ENCODE results near the gene CSN3. TPM values are rescaled to one million over a fixed set of nuclear protein-coding genes. Genes with fewer than 3 reads are reported as not detected.

CSN3 gene
- total and polyA plus RNA-seq, 2 experiments from 2014 or later = not detected

DNA sequence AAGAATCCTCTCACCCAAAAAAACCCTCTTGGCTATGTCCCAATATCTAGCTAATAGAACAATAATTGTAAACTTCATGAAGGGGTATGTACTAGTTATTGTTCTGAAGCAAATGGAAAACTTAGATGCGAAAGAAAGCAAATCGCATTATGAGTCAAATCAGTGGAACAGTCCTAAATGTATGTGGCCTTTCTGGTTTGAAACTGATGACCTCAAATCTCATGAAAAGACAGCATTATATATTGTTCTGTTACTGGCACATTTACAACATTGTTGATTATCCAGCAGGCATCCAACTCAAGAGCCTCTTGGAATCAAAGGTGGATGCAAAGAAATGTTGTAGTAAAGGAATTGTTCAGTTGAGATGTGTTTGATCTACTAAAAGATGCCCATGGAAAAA is 34.7 kb downstream of the CSN3 start:
- in situ Hi-C loops (cut with MboI) = no loop called here
- TF ChIP-seq EZH2phosphoT487 (IDR thresholded peaks at IDR 0.05; ENCODE audit: insufficient read depth, low read depth) (no peak), EZH2 (IDR thresholded peaks at IDR 0.05; ENCODE audit: insufficient read depth, poor library complexity, severe bottlenecking) (no peak)
- Histone ChIP-seq H3K79me2 (ENCODE audit: insufficient read depth) (no peaks in the 10 kb centered on the region), H2AFZ (no peak overlapping the region), H3K36me3 (ENCODE audit: low read depth) (no peaks in the 10 kb centered on the region), H3K9me3 (ENCODE audit: low read depth) (no peaks in the 10 kb centered on the region), H3K9me2 (ENCODE audit: insufficient read depth) (0 out of 2 replicates have a peak, but pooled peaks cover 3% of the 10 kb centered on the region), H3K4me3 (no peak overlapping the region), H3K27ac (no peak overlapping the region), H3F3A (ENCODE audit: insufficient read depth) (no peaks in the 10 kb centered on the region), H3K27me3 (replicated peaks; ENCODE audit: insufficient read depth) (no peaks in the 10 kb centered on the region), H3K4me2 (ENCODE audit: unreplicated experiment) (no peak overlapping the region), H3K4me1 (ENCODE audit: insufficient read depth) (no peaks in the 10 kb centered on the region), H4K20me1 (ENCODE audit: insufficient read depth) (no peaks in the 10 kb centered on the region), H3K9ac (no peak overlapping the region)
- no peak for DNase-seq
- WGBS, 2 experiments (ENCODE audit: low coverage in 1 of 2, low lambda C conversion rate in 2 of 2, missing lambda C conversion rate in 2 of 2) = 30 to 33% methylated on average over 2 of the region's 2 CpGs

DNA sequence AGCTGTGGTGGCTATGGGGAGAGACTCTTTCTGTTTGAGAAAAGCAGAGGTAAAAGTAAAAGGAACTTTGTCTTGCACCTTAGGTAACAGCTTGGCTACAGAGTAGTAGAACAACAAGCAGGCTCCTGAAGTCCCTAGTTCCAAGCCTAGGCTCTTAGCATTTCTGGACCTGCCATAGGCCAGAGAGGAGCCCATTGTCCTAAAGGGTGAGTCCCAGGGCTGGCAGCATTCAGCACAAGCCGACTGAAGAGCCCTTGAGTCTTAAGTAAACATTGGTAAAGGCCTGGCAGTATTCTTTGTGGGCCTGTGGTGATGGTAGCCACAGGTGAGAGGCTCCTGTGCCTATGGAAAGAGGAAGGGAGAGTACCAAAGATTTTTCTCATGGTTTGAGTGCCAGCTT is 38.2 kb downstream of the CSN3 start:
- H3K9me2 ChIP-seq (ENCODE audit: insufficient read depth) = 0 out of 2 replicates have a peak, but pooled peaks cover 3% of the 10 kb centered on the region
- H3K36me3 ChIP-seq (ENCODE audit: low read depth) = no peaks in the 10 kb centered on the region
- H3K4me2 ChIP-seq (ENCODE audit: unreplicated experiment) = no peak overlapping the region
- no peaks in the 10 kb centered on the region for H3K27me3 ChIP-seq (replicated peaks; ENCODE audit: insufficient read depth)
- no peaks in the 10 kb centered on the region for H3K4me1 ChIP-seq (ENCODE audit: insufficient read depth)
- no peaks in the 10 kb centered on the region for H3F3A ChIP-seq (ENCODE audit: insufficient read depth)
- no peaks in the 10 kb centered on the region for H3K9me3 ChIP-seq (ENCODE audit: low read depth)
- WGBS, 2 experiments (ENCODE audit: low coverage in 1 of 2, low lambda C conversion rate in 2 of 2, missing lambda C conversion rate in 2 of 2) = 0% methylated on average over 1 of the region's 1 CpG
- no peak overlapping the region for H3K27ac ChIP-seq
- no peak for DNase-seq
- no peak overlapping the region for H3K4me3 ChIP-seq
- in situ Hi-C loops (cut with MboI) = no loop called here
- no peak overlapping the region for H3K9ac ChIP-seq
- H2AFZ ChIP-seq = no peak overlapping the region
- H4K20me1 ChIP-seq (ENCODE audit: insufficient read depth) = no peaks in the 10 kb centered on the region
- no peaks in the 10 kb centered on the region for H3K79me2 ChIP-seq (ENCODE audit: insufficient read depth)
- TF ChIP-seq EZH2 (IDR thresholded peaks at IDR 0.05; ENCODE audit: insufficient read depth, poor library complexity, severe bottlenecking) (no peak), EZH2phosphoT487 (IDR thresholded peaks at IDR 0.05; ENCODE audit: insufficient read depth, low read depth) (no peak)

DNA sequence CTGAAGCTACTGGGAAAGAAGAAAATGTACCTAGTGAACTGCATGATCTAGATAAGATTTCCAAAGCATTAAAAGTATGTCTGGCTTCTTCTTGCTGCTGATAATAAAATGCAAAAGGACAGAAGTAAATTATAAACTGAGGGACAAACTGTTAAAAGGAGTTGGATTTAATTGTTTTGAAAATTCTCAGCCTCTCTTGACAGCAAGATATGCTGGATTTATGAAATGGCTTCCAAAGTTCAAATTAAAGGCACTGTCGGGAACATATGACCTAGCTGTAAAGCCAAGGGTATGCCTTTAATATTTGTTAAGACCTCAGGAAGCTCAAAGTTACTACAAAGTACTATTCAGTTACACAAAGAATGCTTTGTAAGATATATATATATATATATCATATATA is 46.3 kb downstream of the CSN3 start:
- no peak for DNase-seq
- WGBS, 2 experiments (ENCODE audit: low coverage in 1 of 2, low lambda C conversion rate in 2 of 2, missing lambda C conversion rate in 2 of 2) = 0 to 10% methylated on average over 1 of the region's 1 CpG
- Histone ChIP-seq H3K27ac (no peak overlapping the region), H3K4me2 (ENCODE audit: unreplicated experiment) (no peak overlapping the region), H4K20me1 (ENCODE audit: insufficient read depth) (no peaks in the 10 kb centered on the region), H3K4me3 (no peak overlapping the region), H3K4me1 (ENCODE audit: insufficient read depth) (no peaks in the 10 kb centered on the region), H3K9me3 (ENCODE audit: low read depth) (no peaks in the 10 kb centered on the region), H2AFZ (no peak overlapping the region), H3K9ac (no peak overlapping the region), H3K36me3 (ENCODE audit: low read depth) (no peaks in the 10 kb centered on the region), H3K27me3 (replicated peaks; ENCODE audit: insufficient read depth) (no peaks in the 10 kb centered on the region), H3F3A (ENCODE audit: insufficient read depth) (no peaks in the 10 kb centered on the region), H3K9me2 (ENCODE audit: insufficient read depth) (no peaks in the 10 kb centered on the region), H3K79me2 (ENCODE audit: insufficient read depth) (no peaks in the 10 kb centered on the region)
- TF ChIP-seq EZH2phosphoT487 (IDR thresholded peaks at IDR 0.05; ENCODE audit: insufficient read depth, low read depth) (no peak), EZH2 (IDR thresholded peaks at IDR 0.05; ENCODE audit: insufficient read depth, poor library complexity, severe bottlenecking) (no peak)
- in situ Hi-C loops (cut with MboI) = no loop called here

- 1 to 3% methylated on average over 2 of the region's 2 CpGs for WGBS, 2 experiments (ENCODE audit: low coverage in 1 of 2, low lambda C conversion rate in 2 of 2, missing lambda C conversion rate in 2 of 2)
- Histone ChIP-seq H3K27ac (no peak overlapping the region), H3K9me2 (ENCODE audit: insufficient read depth) (no peaks in the 10 kb centered on the region), H3K79me2 (ENCODE audit: insufficient read depth) (no peaks in the 10 kb centered on the region), H2AFZ (no peak overlapping the region), H4K20me1 (ENCODE audit: insufficient read depth) (no peaks in the 10 kb centered on the region), H3K4me3 (no peak overlapping the region), H3K4me1 (ENCODE audit: insufficient read depth) (no peaks in the 10 kb centered on the region), H3K36me3 (ENCODE audit: low read depth) (no peaks in the 10 kb centered on the region), H3K27me3 (replicated peaks; ENCODE audit: insufficient read depth) (no peaks in the 10 kb centered on the region), H3K9ac (no peak overlapping the region), H3K4me2 (ENCODE audit: unreplicated experiment) (no peak overlapping the region), H3F3A (ENCODE audit: insufficient read depth) (no peaks in the 10 kb centered on the region), H3K9me3 (ENCODE audit: low read depth) (no peaks in the 10 kb centered on the region)
- no peak for DNase-seq
- in situ Hi-C loops (cut with MboI) = no loop called here
- TF ChIP-seq EZH2phosphoT487 (IDR thresholded peaks at IDR 0.05; ENCODE audit: insufficient read depth, low read depth) (no peak), EZH2 (IDR thresholded peaks at IDR 0.05; ENCODE audit: insufficient read depth, poor library complexity, severe bottlenecking) (no peak)
Observed at GRCh38 chr4:70291341-70291740, 48.9 kb downstream of the CSN3 start.

DNA sequence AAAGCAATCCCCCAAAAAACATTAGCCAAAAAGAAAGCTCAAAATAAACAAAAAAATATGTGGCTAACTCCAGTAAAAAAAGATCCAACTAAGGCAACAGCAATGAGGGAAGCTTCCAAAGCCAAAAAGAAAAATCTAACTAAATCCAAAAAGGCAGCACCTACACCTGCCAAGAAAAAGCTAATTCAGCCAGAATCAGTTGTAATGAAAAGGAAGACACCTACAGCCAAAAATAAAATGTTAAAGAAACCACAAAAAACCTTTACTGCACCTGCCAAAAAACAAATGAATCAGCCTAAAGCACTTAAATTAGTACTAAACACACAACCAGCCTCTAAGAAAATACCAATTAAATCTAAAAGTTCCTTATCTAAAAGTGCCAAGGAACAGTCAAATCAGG is 55.2 kb downstream of the CSN3 start:
- no peaks in the 10 kb centered on the region for H3K9me3 ChIP-seq (ENCODE audit: low read depth)
- no peak for DNase-seq
- no peak overlapping the region for H3K9ac ChIP-seq
- H2AFZ ChIP-seq = no peak overlapping the region
- H3K4me2 ChIP-seq (ENCODE audit: unreplicated experiment) = no peak overlapping the region
- H3K79me2 ChIP-seq (ENCODE audit: insufficient read depth) = no peaks in the 10 kb centered on the region
- in situ Hi-C loops (cut with MboI) = no loop called here
- H3K9me2 ChIP-seq (ENCODE audit: insufficient read depth) = no peaks in the 10 kb centered on the region
- no peaks in the 10 kb centered on the region for H3F3A ChIP-seq (ENCODE audit: insufficient read depth)
- TF ChIP-seq EZH2 (IDR thresholded peaks at IDR 0.05; ENCODE audit: insufficient read depth, poor library complexity, severe bottlenecking) (no peak), EZH2phosphoT487 (IDR thresholded peaks at IDR 0.05; ENCODE audit: insufficient read depth, low read depth) (no peak)
- no peaks in the 10 kb centered on the region for H3K36me3 ChIP-seq (ENCODE audit: low read depth)
- no peaks in the 10 kb centered on the region for H3K4me1 ChIP-seq (ENCODE audit: insufficient read depth)
- no peak overlapping the region for H3K27ac ChIP-seq
- no peaks in the 10 kb centered on the region for H4K20me1 ChIP-seq (ENCODE audit: insufficient read depth)
- H3K27me3 ChIP-seq (replicated peaks; ENCODE audit: insufficient read depth) = no peaks in the 10 kb centered on the region
- no peak overlapping the region for H3K4me3 ChIP-seq
